Left cardiac atrium (tissue), 4 donors: ENCODE measurements around the gene DHX8. TPM values are rescaled to one million over a fixed set of nuclear protein-coding genes. Genes with fewer than 3 reads are reported as not detected.
A peak's percentile ranks its signal among the peaks of the same experiment; 100 is the strongest.

ENCODE experiments used
- ATAC-seq, 2 donors: fragments of 200-7000 bp; cut with Tn5 transposase; one replicate each; pipeline ENCODE4 v1.9.1; 2020; ENCODE audit warnings: mild to moderate bottlenecking in 2 of 2, moderate library complexity in 2 of 2
- DNase-seq: peaks from one replicate; pipeline ENCODE4 v3.0.0-alpha.2; 2020
- intact Hi-C, 2 donors: fragments of 100-400 bp; cut with DNase I; formaldehyde crosslinking; loops; one replicate each; pipeline versions ENCODE4 v1.14.1 to v1.15.1; 2022 to 2023
- total RNA-seq, 2 donors: library from RNA; stranded (reverse); fragmentation: NEBNext Ultra II Directional; extraction: Animal tissue kit (Norgen Biotek cat#: 25700); gene quantifications; one replicate each; pipeline ENCODE4 v1.2.1, GENCODE V29; 2021
- donor health status: DM: no; HTN: yes; CAD: no.
- donor health status: DM: no; HTN: yes; CAD: no; lungs with severe emphysema.
- donor health status: DM: yes; HTN: yes; CAD: no.
- donor health status: Dilated cardiomyopathy.

The DHX8 gene
- total RNA-seq, 2 donors from 2014 or later: 27.1 to 35.2 TPM

DNA sequence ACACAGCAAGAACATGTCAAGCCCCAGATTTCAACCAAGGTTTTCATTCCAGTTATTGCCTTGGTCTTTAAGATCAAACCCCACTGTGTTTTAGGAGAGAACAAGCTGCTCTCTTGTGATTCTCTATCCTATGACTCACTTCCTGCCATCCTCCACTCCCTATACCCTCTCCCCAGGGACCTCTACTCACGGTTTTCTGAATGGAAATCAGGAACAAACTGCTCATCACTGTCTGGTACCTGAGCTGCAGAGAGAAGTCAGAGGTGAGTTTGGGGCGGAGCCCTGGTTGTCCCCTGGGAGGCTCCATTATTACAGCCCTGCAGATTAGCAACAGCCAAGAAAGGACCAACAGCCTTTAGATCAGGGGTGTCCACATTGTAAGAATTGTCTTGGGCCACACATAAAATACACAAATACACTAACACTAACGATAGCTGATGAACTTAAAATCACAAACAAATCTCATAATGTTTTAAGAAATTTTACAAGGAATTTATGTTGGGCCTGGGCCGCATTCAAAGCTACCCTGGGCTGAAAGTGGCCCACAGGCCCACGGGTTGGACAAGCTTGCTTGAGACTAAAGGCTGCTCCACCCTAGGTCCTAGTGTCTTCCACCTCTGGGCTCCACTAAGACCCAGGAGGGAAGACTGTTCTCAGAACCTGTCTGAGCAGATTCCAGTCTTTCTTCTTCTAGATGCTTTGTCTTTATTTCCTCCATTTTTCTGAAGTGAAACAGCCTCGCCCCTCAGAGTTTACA, 52.6 kb downstream of the DHX8 start:
- no peak for DNase-seq
- intact Hi-C loops: no loop called here
- no peak for ATAC-seq

DNA sequence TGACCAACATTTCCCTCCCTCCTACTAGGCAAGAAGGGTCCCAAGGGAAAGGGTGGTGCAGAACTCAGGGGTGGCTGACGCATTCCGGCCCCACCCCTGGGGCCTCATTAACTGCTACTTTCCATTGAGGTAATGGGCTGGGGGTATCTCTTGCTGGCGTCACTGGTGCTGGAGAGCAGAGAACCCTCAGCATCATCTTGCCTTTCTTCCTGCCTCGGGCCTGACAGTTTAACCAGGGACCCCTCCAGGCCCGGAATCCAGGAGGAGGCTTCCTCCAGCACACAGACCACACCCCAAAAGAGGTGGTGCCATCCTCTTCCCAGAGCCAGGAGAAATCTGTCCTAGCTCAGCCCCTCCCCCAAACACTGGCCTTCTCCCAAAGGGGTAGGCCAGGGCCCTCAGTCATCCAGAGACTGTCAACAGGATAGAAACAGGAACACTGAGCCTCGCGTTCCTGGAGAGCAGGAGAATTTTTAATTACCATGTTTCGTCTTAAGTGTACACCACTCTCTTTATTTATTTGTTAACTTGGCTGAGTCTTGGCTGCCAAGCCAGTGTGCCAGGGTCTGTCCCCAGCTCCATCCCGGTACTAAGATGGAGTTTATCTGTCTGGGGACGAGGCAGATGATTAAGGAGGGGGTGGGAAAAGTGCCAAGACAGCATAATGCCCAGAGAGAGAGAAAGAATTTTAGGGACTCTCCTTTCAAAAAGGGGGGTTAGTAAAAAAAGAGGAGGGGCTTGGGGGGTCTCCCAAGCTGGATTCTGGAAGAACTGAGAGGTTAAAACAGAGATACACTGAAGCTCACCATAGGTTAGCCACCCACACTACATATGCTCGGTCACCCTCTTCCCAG, 57.3 kb downstream of the DHX8 start:
- intact Hi-C loops: no loop called here
- ATAC-seq (no peak), DNase-seq (peak; percentile 49)

- no peak for ATAC-seq
- intact Hi-C loops: no loop called here
- DNase-seq: no peak
These were observed 59.1 kb downstream of the DHX8 start for GRCh38 chr17:43542859-43543258.

- DNase-seq (no peak), ATAC-seq (no peak)
- intact Hi-C loops: no loop called here
These were observed 59.5 kb downstream of the DHX8 start for GRCh38 chr17:43543300-43543699.

GRCh38 chr17:43543771-43544575, 60.2 kb downstream of the DHX8 start:
- ATAC-seq (no peak), DNase-seq (no peak)

DNA sequence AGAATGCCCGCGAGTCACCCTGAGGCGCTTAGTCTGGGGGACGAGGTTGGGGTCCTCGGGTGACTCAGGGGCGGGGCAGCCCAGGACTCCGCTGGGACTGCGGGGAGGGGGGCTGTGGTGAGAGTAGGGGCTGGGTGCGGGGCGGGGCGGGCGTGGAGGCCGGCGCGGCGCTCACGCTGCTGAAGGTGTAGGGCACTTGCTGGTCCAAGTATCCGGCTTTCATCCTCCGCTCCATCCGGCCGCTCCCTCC, 61.5 kb downstream of the DHX8 start:
- intact Hi-C loops: no loop called here
- no peak for DNase-seq
- ATAC-seq: peak; percentile 25 to 53

More at GRCh38 chr17:43543771-43544575, 60.2 kb downstream of the DHX8 start:
- intact Hi-C loops: no loop called here

- ATAC-seq: peak; percentile 95
- intact Hi-C loops: no loop called here
- DNase-seq: peak; percentile 95
These were observed 62.8 kb downstream of the DHX8 start, which contains the start of gene ETV4 for GRCh38 chr17:43546319-43547188. Gene ETV4 (minus strand): TSS chr17:43546340. CDS start chr17:43545617, 723 bp downstream.

DNA sequence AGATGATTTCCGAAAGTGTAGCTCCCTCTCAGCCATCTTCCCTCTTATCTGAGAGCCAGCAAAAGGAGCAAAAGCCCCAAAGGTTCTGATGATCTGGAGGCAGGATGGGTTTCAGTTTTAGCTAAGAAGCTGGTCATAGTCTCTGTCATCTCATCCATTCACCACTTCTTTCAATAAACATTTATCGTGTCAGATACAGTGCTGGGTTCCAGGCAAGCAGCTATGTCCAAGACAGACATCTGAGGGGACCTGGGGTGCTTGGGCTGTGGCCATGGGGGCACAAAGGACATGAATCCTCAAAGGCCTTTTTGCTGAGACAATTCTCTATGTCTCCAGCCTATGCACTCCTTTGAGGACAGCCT, 63.4 kb downstream of the DHX8 start:
- DNase-seq: no peak
- no peak for ATAC-seq
- intact Hi-C loops: no loop called here

DNA sequence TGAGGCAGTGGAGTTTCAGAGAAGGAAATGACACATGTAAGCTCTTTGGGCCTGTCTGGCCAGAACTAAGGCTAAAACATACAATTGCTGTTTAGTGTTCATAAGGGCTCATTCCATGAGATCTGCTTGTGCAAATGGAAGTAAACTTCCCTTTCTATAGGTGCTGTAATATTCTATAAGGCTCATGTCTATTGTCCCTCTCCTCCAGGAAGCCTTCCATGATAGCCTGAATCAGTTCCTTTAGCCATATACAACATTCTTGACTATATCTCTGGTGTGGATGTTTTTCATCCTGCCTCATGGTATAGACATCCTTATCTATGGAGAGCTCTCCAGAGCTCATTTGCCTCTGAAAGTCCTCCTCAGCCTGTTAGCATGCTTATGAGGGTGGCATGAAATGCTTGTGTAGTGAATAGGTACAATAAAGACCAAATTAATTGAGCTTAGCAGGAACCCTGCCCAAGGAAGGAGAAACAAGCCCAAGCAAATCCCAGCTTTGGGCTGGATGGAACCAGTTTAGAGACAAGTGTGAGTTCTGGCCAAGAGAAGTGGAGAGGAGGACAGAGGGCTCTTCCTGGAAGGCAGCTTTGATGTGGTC, 64.0 kb downstream of the DHX8 start:
- DNase-seq (no peak), ATAC-seq (no peak)
- intact Hi-C loops: no loop called here

GRCh38 chr17:43548689-43549379, 65.1 kb downstream of the DHX8 start:
- DNase-seq: no peak
- intact Hi-C loops: no loop called here

GRCh38 chr17:43549496-43549895, 65.7 kb downstream of the DHX8 start:
- intact Hi-C loops: no loop called here
- DNase-seq (no peak), ATAC-seq (no peak)

More at GRCh38 chr17:43548689-43549379, 65.1 kb downstream of the DHX8 start:
- no peak for ATAC-seq

DNA sequence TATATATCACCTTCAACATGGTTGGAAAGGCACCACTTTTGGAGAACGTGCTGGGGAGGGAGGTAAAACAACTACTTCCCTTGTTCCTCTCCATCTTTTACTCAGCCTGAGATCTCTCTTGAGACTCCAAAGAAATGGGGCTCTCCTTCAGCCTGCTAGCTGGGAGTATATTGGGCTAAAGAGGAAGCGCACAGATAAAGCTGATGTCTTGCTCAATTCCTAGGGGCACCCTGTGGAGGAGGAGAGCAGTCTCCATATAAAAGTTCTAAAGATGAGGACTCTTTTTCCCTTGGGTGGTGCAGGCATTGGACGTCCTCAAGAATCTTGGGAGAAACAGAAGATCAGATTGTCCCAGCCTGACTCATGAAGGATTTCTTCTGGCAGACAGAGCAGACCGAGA, 67.0 kb downstream of the DHX8 start:
- DNase-seq (no peak), ATAC-seq (no peak)
- intact Hi-C loops: no loop called here

DNA sequence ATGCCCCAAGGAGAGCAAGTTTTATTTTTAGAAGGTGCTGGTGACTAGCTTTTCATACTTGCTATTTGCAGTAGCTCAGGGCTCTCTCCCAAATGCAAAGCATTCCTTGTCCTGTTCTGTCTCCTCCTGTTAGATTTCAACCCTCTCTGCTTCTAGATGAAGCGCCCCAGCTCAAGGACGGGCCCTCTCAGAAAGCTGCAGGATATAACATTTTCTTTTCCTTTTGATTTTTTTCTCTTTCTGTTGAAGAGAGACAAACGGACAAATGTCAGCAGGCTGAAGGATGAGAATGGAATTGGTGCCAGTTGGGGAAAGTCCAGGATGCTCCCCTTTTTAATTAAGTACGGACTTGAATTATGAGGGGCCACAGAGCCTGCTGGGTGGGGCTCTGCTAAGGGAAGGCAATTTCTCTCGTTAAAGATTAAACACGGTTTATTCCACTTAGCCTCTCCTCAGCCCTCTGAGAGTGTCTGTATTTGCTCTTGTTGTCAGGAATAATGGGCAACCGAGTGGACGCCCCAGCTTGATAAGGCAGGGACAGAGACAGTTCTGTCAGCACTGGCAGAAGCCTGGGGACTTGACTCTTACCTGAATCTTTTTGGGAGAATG, 68.6 kb downstream of the DHX8 start:
- intact Hi-C loops: no loop called here
- no peak for DNase-seq
- peak; percentile 66 to 71 for ATAC-seq

- intact Hi-C loops: no loop called here
- ATAC-seq: no peak
- DNase-seq: no peak
These were observed 69.8 kb downstream of the DHX8 start for GRCh38 chr17:43553573-43553972.

GRCh38 chr17:43554857-43555256, 71.1 kb downstream of the DHX8 start:
- intact Hi-C loops: no loop called here
- ATAC-seq: no peak
- DNase-seq: no peak

DNA sequence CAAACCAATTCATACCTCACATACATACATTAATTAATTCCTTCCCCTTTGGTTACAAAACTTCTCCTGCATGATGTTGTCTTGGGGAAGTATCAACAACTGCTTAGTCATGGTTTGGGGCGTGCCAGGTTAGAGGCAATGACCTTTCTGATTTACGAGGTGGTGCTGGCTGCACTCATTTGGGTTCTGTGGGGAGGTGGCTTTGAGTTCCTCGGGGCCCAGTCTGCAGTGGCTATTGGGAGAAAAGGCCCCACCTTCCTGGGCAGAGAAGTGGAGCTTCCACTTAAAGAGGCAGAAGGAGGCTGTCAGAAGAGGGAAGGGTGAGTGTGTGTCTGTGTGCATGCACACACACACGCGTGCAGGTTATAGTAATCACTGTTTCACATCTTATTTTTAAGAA, 72.5 kb downstream of the DHX8 start:
- ATAC-seq (no peak), DNase-seq (no peak)
- intact Hi-C loops: no loop called here

- ATAC-seq (no peak), DNase-seq (no peak)
- intact Hi-C loops: no loop called here
These were observed 75.0 kb downstream of the DHX8 start for GRCh38 chr17:43558805-43559160.
